ENCODE results near the gene KIAA0319L.
"Not testable (repeated sequence)": the region's sequence is repeated elsewhere in the genome, so short reads cannot be mapped to it uniquely, and the experiment has no call there.

The KIAA0319L gene

GRCh38 chr1:35587736-35588135 is 30.5 kb upstream of the KIAA0319L start:
- Histone ChIP-seq H3K4me3 (ENCODE audit: low read depth, low read length) (peak overlapping the region; percentile 23), H2BK12ac (ENCODE audit: low read length) (no peak overlapping the region), H3K9me3 (ENCODE audit: insufficient read depth, low read depth, low read length) (no peaks in the 10 kb centered on the region), H3K27me3 (ENCODE audit: insufficient read depth, low read length) (no peaks in the 10 kb centered on the region), H2AK5ac (ENCODE audit: low read length) (no peak overlapping the region), H3K36me3 (ENCODE audit: control insufficient read depth in 1 of 2, insufficient read depth in 2 of 2, low read length in 2 of 2) (peaks cover 13 to 17% of the 10 kb centered on the region in 2 experiments), H4K91ac (ENCODE audit: low read depth, low read length) (no peak overlapping the region), H3K4me1 (ENCODE audit: control insufficient read depth in 1 of 2, insufficient read depth in 2 of 2, low read length in 2 of 2) (no peaks in the 10 kb centered on the region), H2BK5ac (ENCODE audit: low read depth, low read length, poor library complexity) (no peak overlapping the region), H3K27ac (ENCODE audit: low read depth, low read length) (no peak overlapping the region), H3K4me2 (ENCODE audit: low read length) (no peak overlapping the region), H3K9ac (ENCODE audit: low read length) (no peak overlapping the region), H3K14ac (ENCODE audit: low read length) (no peak overlapping the region), H3K18ac (ENCODE audit: low read length) (no peak overlapping the region), H3K79me2 (ENCODE audit: control insufficient read depth, insufficient read depth, low read length, poor library complexity) (no peaks in the 10 kb centered on the region), H3K79me1 (ENCODE audit: low read length) (no peaks in the 10 kb centered on the region), H3K23ac (ENCODE audit: low read length) (no peak overlapping the region), H4K12ac (ENCODE audit: low read depth, low read length) (no peak overlapping the region), H2BK120ac (ENCODE audit: insufficient read depth, low read length, poor library complexity) (no peak overlapping the region), H2AFZ (ENCODE audit: insufficient read depth, low read length, poor library complexity) (no peak overlapping the region), H4K8ac (ENCODE audit: low read depth, low read length) (no peak overlapping the region), H3K4ac (ENCODE audit: low read depth, low read length) (no peak overlapping the region)
- WGBS (ENCODE audit: extremely low coverage, insufficient coverage, insufficient read length): no CpG with 5 or more reads among the region's 6 CpGs
- DNase-seq: no peak

GRCh38 chr1:35586808-35587207 is 29.6 kb upstream of the KIAA0319L start:
- Histone ChIP-seq H3K4me3 (ENCODE audit: low read depth, low read length) (no peak overlapping the region), H4K12ac (ENCODE audit: low read depth, low read length) (no peak overlapping the region), H3K27me3 (ENCODE audit: insufficient read depth, low read length) (no peaks in the 10 kb centered on the region), H2BK120ac (ENCODE audit: insufficient read depth, low read length, poor library complexity) (no peak overlapping the region), H3K79me2 (ENCODE audit: control insufficient read depth, insufficient read depth, low read length, poor library complexity) (no peaks in the 10 kb centered on the region), H2BK5ac (ENCODE audit: low read depth, low read length, poor library complexity) (no peak overlapping the region), H4K8ac (ENCODE audit: low read depth, low read length) (no peak overlapping the region), H3K79me1 (ENCODE audit: low read length) (no peaks in the 10 kb centered on the region), H3K4me2 (ENCODE audit: low read length) (no peak overlapping the region), H3K9me3 (ENCODE audit: insufficient read depth, low read depth, low read length) (no peaks in the 10 kb centered on the region), H3K36me3 (ENCODE audit: control insufficient read depth in 1 of 2, insufficient read depth in 2 of 2, low read length in 2 of 2) (peaks cover 13 to 17% of the 10 kb centered on the region in 2 experiments), H4K91ac (ENCODE audit: low read depth, low read length) (no peak overlapping the region), H3K27ac (ENCODE audit: low read depth, low read length) (no peak overlapping the region), H3K4me1 (ENCODE audit: control insufficient read depth in 1 of 2, insufficient read depth in 2 of 2, low read length in 2 of 2) (no peaks in the 10 kb centered on the region), H3K23ac (ENCODE audit: low read length) (no peak overlapping the region), H2AK5ac (ENCODE audit: low read length) (no peak overlapping the region), H3K4ac (ENCODE audit: low read depth, low read length) (no peak overlapping the region), H3K18ac (ENCODE audit: low read length) (no peak overlapping the region), H3K9ac (ENCODE audit: low read length) (no peak overlapping the region), H2AFZ (ENCODE audit: insufficient read depth, low read length, poor library complexity) (no peak overlapping the region), H2BK12ac (ENCODE audit: low read length) (no peak overlapping the region), H3K14ac (ENCODE audit: low read length) (no peak overlapping the region)
- no CpG with 5 or more reads among the region's 7 CpGs for whole genome bisulfite sequencing (ENCODE audit: extremely low coverage, insufficient coverage, insufficient read length)
- no peak for DNase-seq

DNA sequence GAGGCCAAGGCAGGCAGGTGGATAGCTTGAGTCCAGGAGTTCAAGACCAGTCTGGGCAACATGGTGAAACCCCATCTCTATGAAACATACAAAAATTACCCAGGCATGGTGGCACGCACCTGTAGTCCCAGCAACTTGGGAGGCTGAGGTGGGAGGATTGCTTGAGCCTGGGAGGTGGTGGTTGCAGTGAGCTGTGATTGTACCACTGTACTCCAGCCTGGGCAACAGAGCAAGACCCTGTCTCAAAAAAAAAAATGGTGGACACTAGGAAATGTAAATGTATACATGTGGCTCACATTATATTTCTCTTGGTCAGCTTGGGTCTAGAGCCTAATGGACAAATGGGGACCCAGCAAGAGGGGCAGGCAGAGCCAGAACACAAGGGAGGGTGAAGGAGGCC is 28.6 kb upstream of the KIAA0319L start:
- H3K9me3 ChIP-seq (ENCODE audit: insufficient read depth, low read depth, low read length); H2BK5ac ChIP-seq (ENCODE audit: low read depth, low read length, poor library complexity); H2BK12ac ChIP-seq (ENCODE audit: low read length); H3K18ac ChIP-seq (ENCODE audit: low read length); H3K4me2 ChIP-seq (ENCODE audit: low read length); H3K79me2 ChIP-seq (ENCODE audit: control insufficient read depth, insufficient read depth, low read length, poor library complexity); H2BK120ac ChIP-seq (ENCODE audit: insufficient read depth, low read length, poor library complexity); H4K8ac ChIP-seq (ENCODE audit: low read depth, low read length); H3K14ac ChIP-seq (ENCODE audit: low read length); H2AK5ac ChIP-seq (ENCODE audit: low read length); H2AFZ ChIP-seq (ENCODE audit: insufficient read depth, low read length, poor library complexity); H3K4me3 ChIP-seq (ENCODE audit: low read depth, low read length); H3K27me3 ChIP-seq (ENCODE audit: insufficient read depth, low read length); H3K4ac ChIP-seq (ENCODE audit: low read depth, low read length); H3K9ac ChIP-seq (ENCODE audit: low read length); H3K4me1 ChIP-seq (ENCODE audit: control insufficient read depth in 1 of 2, insufficient read depth in 2 of 2, low read length in 2 of 2); DNase-seq; H3K79me1 ChIP-seq (ENCODE audit: low read length); H3K23ac ChIP-seq (ENCODE audit: low read length); H4K91ac ChIP-seq (ENCODE audit: low read depth, low read length); H4K12ac ChIP-seq (ENCODE audit: low read depth, low read length); H3K27ac ChIP-seq (ENCODE audit: low read depth, low read length): not testable (repeated sequence)
- no CpG with 5 or more reads among the region's 1 CpG for WGBS (ENCODE audit: extremely low coverage, insufficient coverage, insufficient read length)
- H3K36me3 ChIP-seq (ENCODE audit: control insufficient read depth in 1 of 2, insufficient read depth in 2 of 2, low read length in 2 of 2): peaks cover 7 to 11% of the 10 kb centered on the region in 2 experiments

DNA sequence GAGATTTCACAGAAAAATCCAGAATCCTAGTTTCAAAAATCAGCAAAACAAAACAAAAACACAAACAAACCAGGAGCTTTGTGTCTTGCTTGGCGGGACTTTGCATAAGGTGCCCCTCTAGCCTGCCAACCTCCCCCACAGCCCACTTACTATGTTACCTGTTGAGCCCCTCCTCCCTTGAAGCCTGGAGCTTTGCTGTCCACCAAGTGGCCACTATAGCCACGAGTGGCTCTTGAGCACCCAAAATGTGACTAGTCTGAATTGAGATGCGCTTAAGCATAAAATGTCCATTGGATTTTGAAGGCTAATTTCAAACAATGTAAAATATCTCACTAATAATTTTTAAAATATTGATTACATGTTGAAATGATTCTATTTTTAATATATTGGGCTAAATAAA is 28.1 kb upstream of the KIAA0319L start:
- H4K12ac ChIP-seq (ENCODE audit: low read depth, low read length): no peak overlapping the region

More for the DNA sequence above, 28.1 kb upstream of the KIAA0319L start:
- Histone ChIP-seq H3K27me3 (ENCODE audit: insufficient read depth, low read length) (no peaks in the 10 kb centered on the region), H4K8ac (ENCODE audit: low read depth, low read length) (no peak overlapping the region), H3K23ac (ENCODE audit: low read length) (no peak overlapping the region), H3K4me1 (ENCODE audit: control insufficient read depth in 1 of 2, insufficient read depth in 2 of 2, low read length in 2 of 2) (no peaks in the 10 kb centered on the region), H3K14ac (ENCODE audit: low read length) (no peak overlapping the region), H3K27ac (ENCODE audit: low read depth, low read length) (no peak overlapping the region), H2BK120ac (ENCODE audit: insufficient read depth, low read length, poor library complexity) (no peak overlapping the region), H3K36me3 (ENCODE audit: control insufficient read depth in 1 of 2, insufficient read depth in 2 of 2, low read length in 2 of 2) (peaks cover 2 to 7% of the 10 kb centered on the region in 2 experiments), H2BK12ac (ENCODE audit: low read length) (no peak overlapping the region), H3K4ac (ENCODE audit: low read depth, low read length) (no peak overlapping the region), H2BK5ac (ENCODE audit: low read depth, low read length, poor library complexity) (no peak overlapping the region), H2AK5ac (ENCODE audit: low read length) (no peak overlapping the region), H3K4me2 (ENCODE audit: low read length) (no peak overlapping the region), H3K18ac (ENCODE audit: low read length) (no peak overlapping the region), H3K9ac (ENCODE audit: low read length) (no peak overlapping the region), H3K4me3 (ENCODE audit: low read depth, low read length) (no peak overlapping the region), H2AFZ (ENCODE audit: insufficient read depth, low read length, poor library complexity) (no peak overlapping the region), H4K91ac (ENCODE audit: low read depth, low read length) (no peak overlapping the region), H3K79me2 (ENCODE audit: control insufficient read depth, insufficient read depth, low read length, poor library complexity) (no peaks in the 10 kb centered on the region), H3K9me3 (ENCODE audit: insufficient read depth, low read depth, low read length) (no peaks in the 10 kb centered on the region), H3K79me1 (ENCODE audit: low read length) (no peaks in the 10 kb centered on the region)
- WGBS (ENCODE audit: extremely low coverage, insufficient coverage, insufficient read length): no CpG with 5 or more reads among the region's 3 CpGs
- no peak for DNase-seq

Data from trophoblast cell (in vitro differentiated cells and primary cell).